NCI-H187 treated with DMSO at 0.1 percent for 48 hours (cell line): ENCODE results near the gene MEPCE.
A peak's percentile ranks its signal among the peaks of the same experiment; 100 is the strongest.
"Not testable (repeated sequence)": the region's sequence is repeated elsewhere in the genome, so short reads cannot be mapped to it uniquely, and the experiment has no call there.

Experiments used
- DNase-seq: peaks from one replicate; lab custom pipeline; 2025; lab: John Stamatoyannopoulos, UW

Gene MEPCE, protein sequence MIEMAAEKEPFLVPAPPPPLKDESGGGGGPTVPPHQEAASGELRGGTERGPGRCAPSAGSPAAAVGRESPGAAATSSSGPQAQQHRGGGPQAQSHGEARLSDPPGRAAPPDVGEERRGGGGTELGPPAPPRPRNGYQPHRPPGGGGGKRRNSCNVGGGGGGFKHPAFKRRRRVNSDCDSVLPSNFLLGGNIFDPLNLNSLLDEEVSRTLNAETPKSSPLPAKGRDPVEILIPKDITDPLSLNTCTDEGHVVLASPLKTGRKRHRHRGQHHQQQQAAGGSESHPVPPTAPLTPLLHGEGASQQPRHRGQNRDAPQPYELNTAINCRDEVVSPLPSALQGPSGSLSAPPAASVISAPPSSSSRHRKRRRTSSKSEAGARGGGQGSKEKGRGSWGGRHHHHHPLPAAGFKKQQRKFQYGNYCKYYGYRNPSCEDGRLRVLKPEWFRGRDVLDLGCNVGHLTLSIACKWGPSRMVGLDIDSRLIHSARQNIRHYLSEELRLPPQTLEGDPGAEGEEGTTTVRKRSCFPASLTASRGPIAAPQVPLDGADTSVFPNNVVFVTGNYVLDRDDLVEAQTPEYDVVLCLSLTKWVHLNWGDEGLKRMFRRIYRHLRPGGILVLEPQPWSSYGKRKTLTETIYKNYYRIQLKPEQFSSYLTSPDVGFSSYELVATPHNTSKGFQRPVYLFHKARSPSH

DNA sequence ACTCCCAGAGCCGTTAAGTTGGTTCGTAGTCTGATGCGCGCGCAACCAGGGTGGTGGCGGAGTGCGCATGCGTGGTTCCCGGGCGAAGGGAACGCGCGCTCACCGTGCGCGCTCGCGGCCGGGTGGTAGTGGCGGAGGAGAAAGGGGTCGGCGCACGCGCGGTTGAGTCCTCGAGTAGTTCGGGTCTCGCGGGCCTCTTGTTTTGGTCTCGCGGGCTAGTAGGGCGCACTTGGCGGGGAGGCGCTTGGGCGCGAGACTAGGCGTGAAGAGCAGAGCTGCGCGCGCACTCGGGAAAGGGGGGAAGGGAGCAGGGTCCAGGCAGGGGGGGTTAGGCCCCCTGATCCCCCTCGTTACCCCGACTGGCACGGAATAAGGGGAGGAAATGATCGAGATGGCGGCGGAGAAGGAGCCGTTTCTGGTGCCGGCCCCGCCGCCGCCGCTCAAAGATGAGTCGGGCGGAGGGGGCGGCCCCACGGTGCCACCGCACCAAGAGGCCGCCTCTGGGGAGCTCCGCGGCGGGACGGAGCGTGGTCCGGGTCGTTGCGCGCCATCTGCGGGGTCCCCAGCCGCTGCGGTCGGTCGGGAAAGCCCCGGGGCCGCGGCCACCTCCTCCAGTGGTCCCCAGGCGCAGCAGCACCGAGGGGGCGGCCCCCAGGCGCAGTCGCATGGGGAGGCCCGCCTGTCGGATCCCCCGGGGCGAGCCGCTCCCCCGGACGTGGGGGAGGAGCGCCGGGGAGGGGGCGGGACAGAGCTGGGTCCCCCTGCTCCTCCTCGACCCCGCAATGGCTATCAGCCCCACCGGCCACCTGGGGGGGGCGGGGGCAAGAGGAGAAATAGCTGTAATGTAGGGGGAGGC is at the start of gene MEPCE:
Gene MEPCE (plus strand): TSS at position 195 of the 856 bp plus-strand sequence. CDS start 188 bp downstream, at position 383.
- peak; percentile 71 for DNase-seq

DNA sequence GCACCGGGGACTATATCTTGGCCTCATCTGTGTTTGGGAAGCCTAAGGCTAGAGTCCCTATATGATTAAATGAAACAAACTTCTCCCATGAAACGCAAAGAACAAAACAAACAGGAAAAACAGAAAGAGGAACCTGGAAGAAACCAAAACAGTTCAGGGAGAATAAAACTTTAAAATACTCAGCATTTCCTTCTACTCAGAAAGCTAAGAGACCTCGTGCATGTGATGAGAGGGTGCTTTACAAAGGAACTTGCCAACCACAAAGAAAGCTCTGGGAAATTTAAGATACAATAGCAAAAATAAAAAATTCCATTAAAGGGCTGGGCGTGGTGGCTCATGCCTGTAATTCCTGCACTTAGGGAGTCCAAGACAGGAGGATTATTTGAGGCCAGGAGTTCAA is 49.4 kb upstream of the MEPCE start:
- no peak for DNase-seq

DNA sequence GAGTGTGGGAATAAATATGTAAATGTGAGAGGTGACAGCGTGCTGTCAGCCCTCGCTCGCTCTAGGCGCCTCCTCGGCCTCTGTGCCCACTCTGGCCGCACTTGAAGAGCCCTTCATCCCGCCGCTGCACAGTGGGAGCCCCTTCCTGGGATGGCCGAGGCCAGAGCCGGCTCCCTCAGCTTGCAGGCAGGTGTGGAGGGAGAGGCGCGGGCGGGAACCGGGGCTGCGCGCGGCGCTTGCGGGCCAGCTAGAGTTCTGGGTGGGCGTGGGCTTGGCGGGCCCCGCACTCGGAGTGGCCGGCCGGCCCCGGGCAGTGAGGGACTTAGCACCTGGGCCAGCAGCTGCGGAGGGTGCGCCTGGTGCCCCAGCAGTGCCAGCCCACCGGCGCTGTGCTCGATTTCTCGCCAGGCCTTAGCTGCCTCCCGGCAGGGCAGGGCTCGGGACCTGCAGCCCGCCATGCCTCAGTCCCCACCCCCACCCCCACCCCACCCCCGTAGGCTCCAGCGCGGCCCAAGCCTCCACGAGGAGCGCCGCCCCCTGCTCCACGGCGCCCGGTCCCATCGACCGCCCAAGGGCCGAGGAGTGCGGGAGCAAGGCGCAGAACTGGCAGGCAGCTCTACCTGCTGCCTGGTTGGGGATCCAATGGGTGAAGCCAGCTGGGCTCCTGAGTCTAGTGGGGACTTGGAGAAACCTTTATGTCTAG is 47.9 kb upstream of the MEPCE start:
- not testable (repeated sequence) for DNase-seq

DNA sequence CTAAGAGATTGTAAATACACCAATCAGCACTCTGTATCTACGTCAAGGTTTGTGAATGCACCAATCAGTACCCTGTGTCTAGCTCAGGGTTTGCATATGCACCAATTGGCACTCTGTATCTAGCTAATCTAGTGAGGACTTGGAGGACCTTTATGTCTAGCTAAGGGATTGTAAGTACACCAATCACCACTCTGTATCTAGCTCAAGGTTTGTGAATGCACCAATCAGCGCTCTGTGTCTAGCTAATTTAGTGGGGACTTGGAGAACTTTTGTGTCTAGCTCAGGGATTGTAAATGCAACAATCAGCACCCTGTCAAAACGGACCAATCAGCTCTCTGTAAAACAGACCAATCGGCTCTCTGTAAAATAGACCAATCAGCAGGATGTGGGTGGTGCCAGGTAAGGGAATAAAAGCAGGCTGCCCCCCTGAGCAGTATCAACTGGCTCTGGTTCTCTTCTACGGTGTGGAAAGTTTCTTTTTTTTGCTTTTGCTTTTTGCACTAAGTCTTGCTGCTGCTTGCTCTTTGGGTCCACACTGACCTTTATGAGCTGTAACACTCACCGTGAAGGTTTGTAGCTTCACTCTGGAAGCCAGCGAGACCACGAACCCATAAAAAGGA is 47.3 kb upstream of the MEPCE start:
- DNase-seq: not testable (repeated sequence)

DNA sequence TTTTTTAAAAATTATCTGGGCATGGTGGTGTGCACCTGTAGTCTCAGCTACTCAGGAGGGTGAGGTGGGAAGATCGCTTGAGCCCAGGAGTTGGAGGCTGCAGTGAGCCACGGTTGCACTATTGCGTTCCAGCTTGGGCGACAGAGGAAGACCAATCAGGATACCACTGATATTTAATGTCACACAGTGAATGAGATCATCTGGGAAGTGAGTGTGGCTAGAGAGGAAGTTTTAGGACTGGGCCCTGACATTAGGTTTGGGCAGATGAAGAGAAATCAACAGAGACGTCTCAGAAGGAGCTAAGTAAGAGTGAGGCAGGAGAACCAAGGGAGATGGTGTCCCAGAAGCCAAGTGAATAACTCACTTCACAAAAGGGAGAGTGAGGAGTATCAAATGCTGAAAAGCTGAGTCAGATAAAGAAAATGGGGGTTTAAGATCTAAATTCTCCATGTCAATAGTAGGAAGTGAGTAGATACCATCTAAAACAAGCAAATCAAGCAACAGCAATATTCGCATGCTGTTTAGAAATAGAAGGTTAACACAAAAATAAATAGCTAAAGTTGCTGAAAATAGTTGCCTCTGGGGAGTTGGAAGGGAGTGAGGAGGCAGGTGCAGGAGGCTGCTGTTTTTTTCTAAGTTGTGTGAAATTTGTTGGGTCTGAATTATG is 44.9 kb upstream of the MEPCE start:
- no peak for DNase-seq

DNA sequence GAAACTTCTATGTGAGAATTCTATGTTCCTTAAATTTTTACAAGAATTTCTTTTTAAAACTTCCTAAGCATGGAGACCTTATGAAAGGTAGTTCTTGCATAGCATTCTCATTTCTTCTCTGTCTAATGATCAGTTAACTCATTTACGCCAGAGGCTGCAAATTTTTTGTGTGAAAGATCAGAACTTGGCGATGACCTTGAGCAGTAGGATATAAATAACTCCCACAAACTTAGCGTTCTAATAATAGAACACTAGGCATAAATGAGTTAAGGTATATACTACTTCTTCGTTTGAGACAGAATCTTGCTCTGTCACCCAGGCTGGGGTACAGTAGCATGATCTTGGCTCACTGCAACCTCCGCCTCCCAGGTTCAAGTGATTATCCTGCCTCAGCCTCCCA is 42.7 kb upstream of the MEPCE start:
- DNase-seq: no peak

DNA sequence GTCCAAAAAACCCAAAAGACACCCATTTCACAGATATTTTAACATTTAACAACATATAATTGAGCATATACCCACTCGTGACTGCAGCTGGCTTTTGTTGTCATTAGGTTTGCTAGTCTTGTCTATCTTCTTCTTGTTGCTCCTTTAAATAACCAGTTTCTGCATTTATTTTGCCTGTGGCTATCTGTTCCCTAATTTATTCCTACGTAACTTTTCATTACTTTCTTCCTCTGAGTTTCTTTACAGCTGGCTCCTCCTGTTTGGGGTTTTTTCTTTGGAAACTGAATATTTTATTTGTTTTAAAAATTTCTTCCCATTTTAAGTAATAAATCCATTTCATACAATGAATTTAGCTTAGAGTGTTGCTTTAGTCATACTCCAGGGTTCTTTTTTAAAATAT is 41.9 kb upstream of the MEPCE start:
- no peak for DNase-seq

DNA sequence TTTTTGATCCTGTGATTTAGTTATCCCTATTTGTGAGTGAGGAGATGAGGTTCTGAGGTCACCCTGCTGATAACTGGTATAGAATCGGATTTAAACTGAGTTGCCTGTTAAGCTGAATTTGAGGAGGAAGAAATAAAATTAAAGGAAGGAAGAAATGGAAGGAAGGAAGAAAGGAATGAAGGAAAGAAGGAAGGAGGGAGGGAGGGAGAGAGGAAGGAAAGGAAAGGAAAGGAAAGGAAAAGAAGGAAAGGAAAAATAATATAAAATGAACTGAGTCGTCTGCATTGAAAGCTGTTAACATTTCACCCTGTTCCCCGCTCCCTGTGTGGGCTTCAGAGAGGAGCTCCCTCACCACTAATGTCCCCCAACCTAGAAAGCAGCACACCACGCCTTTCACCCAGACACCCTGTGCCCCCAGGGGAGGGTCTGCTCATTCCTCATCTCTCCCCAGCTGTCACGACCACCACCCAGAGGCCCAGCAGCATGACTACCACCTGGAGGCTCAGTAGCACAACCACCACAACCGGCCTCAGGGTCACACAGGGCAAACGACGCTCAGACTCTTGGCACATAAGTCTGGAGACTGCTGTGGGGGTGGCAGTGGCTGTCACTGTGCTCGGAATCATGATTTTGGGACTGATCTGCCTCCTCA is 40.1 kb upstream of the MEPCE start:
- DNase-seq: no peak

DNA sequence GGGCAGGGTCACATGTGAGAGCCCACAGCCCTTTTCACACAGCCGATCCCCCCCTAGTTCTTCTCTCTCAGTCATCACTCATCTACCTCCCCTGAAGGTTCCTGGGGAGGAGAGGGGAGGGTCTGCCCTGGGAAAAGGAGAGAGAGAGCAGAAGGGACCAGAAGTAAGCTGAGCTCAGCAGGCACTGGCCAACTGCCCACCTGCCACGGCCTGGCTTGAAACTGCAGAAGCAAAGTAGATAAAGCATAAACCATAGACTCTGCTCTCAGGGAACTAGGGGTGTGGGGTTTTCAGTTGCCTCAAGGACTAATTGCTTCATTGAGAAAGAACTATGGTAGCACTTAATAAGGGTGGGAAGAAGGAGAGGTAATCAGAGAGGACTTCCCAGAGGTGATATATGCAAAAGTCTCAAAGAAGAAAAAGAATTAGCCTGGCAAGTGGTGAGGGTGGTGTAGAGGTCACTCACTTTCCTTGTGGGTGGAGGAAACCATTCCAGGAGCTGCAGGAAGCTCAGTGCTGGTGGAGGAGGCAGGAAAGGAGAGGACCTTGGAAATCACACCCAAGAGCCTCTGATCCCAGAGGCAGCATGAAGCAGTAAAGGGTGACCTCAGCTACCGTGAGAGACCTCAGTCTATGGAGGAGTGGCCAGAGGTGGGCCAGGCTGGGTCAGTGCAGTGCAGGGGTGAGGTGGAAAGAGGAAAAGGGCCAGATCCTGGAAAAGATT is 39.2 kb upstream of the MEPCE start:
- DNase-seq: no peak

DNA sequence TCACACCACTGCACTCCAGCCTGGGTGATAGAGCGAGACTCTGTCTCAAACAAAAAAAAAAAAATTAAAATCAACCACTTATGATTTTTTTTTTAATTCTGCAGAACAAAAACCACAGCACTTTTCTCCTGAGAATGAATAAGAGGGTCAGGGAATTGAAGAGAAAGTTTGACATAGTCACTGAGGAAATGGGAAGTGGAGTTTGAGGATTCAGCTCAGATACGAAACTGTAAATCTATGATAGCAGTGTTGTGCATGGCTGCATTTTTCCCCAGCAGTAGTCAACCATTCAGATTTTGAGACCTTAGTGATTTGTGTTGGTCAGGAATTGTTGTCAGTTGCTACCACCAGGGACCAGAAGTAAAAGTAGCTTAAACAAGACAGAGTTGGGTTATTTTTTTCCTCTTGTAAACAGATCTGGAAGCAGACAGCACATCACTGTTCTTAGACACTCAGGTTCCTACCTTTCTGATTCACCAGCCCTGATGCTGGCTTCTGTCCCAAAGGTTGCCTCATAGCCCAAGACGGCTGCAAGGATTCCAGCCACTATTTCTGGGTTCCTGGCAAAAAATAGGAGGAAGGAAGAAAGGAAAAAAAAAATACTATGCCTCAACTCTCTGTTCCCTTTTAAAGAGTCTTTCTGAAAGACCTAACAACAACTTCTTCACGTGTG is 36.3 kb upstream of the MEPCE start:
- no peak for DNase-seq

DNA sequence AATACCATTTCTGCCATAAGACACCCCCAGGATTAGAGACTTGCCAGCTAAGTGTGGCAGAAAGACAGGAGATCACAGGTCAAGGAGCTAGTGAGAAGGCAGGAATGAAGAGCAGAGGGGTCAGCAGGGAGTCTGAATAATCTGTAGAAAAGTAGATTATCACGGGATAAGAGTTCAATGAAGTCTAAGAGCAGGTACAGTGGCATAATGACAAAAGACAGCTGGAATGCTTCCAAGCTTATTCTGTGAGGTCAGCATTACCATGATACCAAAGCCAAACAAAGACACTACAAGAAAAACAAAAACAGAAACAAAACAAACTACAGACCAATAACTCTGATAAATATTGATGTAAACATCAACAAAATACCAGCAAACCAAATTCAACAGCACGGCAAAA is 35.6 kb upstream of the MEPCE start:
- DNase-seq: no peak

DNA sequence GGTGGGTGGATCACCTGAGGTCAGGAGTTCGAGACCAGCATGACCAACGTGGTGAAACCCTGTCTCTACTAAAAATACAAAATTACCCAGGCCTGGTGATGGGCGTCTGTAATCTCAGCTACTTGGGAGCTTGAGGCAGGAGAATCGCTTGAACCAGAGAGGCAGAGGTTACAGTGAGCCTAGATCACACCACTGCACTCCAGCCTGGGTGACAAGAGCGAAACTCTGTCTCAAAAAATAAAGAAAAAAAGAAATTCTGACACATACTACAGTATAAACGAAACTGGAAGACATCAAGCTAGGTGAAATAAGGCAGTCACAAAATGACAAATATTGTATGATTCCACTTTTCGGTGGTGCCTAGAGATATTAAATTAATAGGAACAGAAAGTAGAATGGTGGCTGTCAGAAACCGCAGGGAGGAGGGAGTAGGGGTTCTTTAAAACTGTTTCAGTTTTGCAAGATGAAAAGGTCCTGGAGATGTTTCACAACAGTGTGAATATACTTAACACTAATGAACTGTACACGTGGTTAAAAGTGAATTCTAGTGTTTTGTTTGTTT is 33.1 kb upstream of the MEPCE start:
- no peak for DNase-seq

DNA sequence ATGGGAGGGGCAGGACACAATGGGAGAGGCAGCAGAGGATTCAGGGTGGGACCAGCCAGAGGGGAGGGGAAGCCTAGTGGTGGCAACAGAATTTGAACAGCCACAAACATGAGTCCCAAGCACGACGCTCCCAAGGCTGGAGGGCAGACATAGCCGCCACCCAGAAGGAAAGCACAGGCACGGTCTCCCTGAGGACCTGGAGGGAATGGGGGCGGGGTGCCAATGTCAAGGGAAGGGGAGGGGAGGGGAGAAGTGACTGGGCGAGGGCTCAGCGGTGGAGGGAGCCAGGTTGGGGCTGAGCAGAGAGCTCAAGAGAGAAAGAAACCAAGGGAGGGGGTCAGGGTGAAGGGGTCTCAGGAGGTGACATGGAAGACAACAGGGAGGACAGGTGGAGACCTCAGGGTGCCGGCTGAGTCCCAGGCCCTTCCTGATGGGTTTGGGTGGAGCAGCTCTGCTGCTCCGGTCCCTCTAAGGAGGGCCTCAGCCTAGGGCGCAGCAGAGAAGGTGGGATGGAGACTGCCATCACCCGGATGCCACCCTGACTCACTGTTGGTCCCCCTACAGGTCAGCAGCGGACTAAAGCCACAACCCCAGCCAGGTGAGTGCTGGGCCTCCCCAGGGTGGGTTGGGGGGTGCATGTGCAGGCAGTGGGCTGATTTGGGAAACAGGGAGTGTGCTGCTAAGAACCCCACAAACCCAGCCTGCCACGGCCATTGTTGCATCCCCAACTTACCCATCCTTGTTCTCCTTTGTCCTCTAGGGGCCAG is 32.1 kb upstream of the MEPCE start:
- DNase-seq: no peak

DNA sequence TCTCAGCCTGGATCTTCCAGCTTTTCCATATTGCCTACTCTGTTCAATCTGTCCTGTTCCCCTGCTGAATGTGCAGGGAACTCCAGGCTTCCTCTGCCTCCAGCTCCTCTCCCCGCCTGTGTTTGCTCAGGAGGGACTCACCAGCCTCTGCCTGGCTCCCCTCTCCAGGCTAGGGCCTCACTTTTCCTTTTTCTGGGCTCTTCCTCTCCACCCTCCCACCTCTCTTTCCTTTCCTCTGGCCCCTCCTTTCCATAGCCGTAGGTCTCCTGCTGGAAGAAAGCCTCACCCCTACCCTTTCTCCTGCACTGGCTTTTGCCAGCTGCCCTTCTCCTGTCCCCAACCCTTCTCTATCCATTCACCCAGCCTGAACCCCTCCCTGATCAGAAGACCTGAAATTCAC is 31.4 kb upstream of the MEPCE start:
- DNase-seq: no peak

DNA sequence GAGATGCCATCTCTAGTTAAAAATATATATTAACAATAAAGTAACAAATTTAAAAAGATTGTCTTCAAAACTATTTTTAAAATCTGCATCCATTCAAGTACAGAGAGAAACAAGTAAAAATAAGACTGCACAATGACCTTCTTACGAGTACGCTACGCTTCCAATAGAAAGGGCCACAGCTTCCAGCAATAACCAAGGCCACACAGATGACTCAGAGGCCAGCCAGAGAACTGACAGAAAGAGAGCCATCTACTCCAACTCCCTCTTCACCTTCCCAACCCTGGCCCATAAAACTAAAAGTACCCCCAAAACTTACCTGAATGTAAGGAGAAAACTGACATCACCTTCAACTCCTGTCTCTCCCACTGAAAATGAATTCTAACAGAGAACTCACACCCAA is 29.6 kb upstream of the MEPCE start:
- no peak for DNase-seq

DNA sequence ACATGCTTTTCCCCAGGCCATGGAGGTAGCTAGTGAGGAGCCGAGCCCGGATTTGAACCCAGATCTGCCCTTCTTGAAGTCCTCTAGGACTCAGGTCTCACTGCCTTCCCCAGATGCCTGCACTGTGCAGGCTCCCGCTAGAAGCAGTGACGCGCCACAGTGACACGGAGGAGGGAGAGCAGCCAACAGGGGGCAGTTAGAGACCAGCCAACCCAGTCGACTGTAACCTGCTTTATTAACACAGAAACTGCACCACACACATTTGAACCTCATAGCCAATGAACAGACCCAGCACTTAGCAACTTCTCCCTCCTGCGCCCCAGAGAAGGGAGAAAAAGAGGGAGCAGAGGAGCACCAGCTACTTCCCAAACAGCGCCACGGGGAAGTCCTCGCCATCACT is 29.0 kb upstream of the MEPCE start:
- no peak for DNase-seq

DNA sequence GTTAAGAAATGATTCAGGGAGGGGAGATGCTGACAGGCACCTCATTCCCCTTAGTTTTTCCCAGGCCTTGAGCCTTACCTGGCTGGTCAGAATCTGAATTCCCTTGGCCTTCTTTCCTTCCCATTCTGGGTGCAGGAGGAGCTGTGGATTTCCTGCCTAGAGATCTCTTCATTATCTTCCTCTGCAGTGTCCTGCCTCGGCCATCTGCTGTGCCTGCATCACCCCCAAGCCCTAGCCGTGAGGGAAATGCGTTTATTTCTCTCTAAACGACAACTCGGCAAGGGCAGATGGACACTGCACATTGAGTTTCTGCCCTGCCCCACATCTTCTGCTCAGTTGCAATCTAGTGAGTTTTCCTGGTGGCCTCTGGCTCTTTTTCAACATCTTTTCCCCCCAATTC is 27.8 kb upstream of the MEPCE start:
- DNase-seq: no peak

DNA sequence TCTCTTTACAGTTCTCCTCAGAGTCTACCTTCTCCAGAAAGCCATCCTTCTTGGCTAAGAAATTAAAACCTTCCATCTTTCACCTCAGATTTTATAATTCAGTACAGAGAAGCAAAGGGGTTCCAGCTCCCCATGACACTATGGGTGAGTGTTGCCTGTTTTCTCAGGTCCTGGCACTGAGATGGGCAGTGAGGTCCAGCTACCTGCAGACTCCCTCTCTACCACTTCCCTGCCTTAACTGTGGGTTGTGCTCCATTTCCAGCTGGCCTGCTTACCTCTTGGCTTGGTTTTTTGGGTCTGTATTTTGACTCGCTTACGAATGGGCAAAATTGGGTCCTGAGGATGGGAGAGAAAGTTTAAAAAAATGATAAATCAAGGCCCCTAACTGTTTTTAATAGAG is 27.4 kb upstream of the MEPCE start:
- no peak for DNase-seq
